Measurements from ENCODE around the gene SARS2. TPM values are rescaled to one million over a fixed set of nuclear protein-coding genes. Genes with fewer than 3 reads are reported as not detected.

Gene SARS2
- total RNA-seq, 4 donors from 2014 or later, result 12.7 to 21.6 (median 15.8) TPM

GRCh38 chr19:38952395-38953165 lies 22.0 kb upstream of the SARS2 start:
- TF ChIP-seq, protein P1, sequence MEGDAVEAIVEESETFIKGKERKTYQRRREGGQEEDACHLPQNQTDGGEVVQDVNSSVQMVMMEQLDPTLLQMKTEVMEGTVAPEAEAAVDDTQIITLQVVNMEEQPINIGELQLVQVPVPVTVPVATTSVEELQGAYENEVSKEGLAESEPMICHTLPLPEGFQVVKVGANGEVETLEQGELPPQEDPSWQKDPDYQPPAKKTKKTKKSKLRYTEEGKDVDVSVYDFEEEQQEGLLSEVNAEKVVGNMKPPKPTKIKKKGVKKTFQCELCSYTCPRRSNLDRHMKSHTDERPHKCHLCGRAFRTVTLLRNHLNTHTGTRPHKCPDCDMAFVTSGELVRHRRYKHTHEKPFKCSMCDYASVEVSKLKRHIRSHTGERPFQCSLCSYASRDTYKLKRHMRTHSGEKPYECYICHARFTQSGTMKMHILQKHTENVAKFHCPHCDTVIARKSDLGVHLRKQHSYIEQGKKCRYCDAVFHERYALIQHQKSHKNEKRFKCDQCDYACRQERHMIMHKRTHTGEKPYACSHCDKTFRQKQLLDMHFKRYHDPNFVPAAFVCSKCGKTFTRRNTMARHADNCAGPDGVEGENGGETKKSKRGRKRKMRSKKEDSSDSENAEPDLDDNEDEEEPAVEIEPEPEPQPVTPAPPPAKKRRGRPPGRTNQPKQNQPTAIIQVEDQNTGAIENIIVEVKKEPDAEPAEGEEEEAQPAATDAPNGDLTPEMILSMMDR (IDR thresholded peaks at IDR 0.05), result peak in 1 of 5 experiments; percentile 23
- no peak for TF ChIP-seq EP300 (IDR thresholded peaks at IDR 0.05)
- Histone ChIP-seq H3K4me3 (no peak overlapping the region), H3K27me3 (no peaks in the 10 kb centered on the region), H3K36me3 (peaks cover 0 to 22% (median 0%) of the 10 kb centered on the region in 3 donors), H3K27ac (no peak overlapping the region), H3K9me3 (no peaks in the 10 kb centered on the region), H3K4me1 (peaks cover 0 to 10% (median 7%) of the 10 kb centered on the region in 4 donors)
- 71 to 72% methylated on average over 13 of the region's 13 CpGs for WGBS, 2 donors
- DNase-seq (ENCODE audit: low spot score in 2 of 2), result no peak

DNA sequence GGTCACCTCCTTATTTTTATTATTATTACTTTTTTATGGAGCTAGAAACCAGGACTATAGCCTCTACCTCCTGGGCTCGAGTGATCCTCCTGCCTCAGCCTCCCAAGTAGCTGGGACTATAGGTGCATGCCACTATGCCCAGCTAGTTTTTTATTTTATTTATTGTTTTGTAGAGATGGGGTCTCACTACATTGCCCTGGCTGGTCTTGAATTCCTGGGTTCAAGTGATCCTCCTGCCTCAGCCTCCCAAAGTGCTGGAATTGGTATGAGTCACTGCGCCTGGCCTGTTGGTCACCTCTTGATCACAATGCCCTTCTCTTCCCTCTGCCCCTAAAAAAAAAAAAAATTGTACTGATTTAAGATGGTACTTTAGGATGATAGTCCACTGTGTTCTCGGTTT lies 20.6 kb upstream of the SARS2 start:
- TF ChIP-seq EP300 (IDR thresholded peaks at IDR 0.05), result no peak
- TF ChIP-seq, protein P1 (IDR thresholded peaks at IDR 0.05), result no peak
- TF ChIP-seq POLR2A (IDR thresholded peaks at IDR 0.05), result no peak
- Histone ChIP-seq H3K4me3 (no peak overlapping the region), H3K4me1 (peaks cover 0 to 10% (median 7%) of the 10 kb centered on the region in 4 donors), H3K36me3 (peaks cover 0 to 23% (median 0%) of the 10 kb centered on the region in 3 donors), H3K27ac (no peak overlapping the region), H3K9me3 (no peaks in the 10 kb centered on the region), H3K27me3 (no peaks in the 10 kb centered on the region)
- no peak for DNase-seq (ENCODE audit: low spot score in 2 of 2)
- 73 to 79% methylated on average over 3 of the region's 3 CpGs for WGBS, 2 donors

GRCh38 chr19:38949580-38950367 lies 19.2 kb upstream of the SARS2 start:
- Histone ChIP-seq H3K36me3 (peaks cover 0 to 35% (median 0%) of the 10 kb centered on the region in 3 donors), H3K4me3 (peak overlapping the region; percentile 14 to 49 (median 28)), H3K4me1 (peaks cover 0 to 10% (median 7%) of the 10 kb centered on the region in 4 donors), H3K9me3 (no peaks in the 10 kb centered on the region), H3K27ac (peak overlapping the region in 1 of 4 donors; percentile 31), H3K27me3 (no peaks in the 10 kb centered on the region)
- TF ChIP-seq, protein P1 (IDR thresholded peaks at IDR 0.05), result no peak
- no peak for TF ChIP-seq EP300 (IDR thresholded peaks at IDR 0.05)
- no peak for TF ChIP-seq POLR2A (IDR thresholded peaks at IDR 0.05)
- WGBS, 2 donors, result 7 to 13% methylated on average over 43 to 67 of the region's 72 CpGs
- peak; percentile 57 to 62 for DNase-seq (ENCODE audit: low spot score in 2 of 2)

- 82 to 89% methylated on average over 11 of the region's 11 CpGs for WGBS, 2 donors
- no peak for TF ChIP-seq POLR2A (IDR thresholded peaks at IDR 0.05)
- TF ChIP-seq EP300 (IDR thresholded peaks at IDR 0.05), result no peak
- TF ChIP-seq, protein P1 (IDR thresholded peaks at IDR 0.05), result no peak
- H3K27ac ChIP-seq, result no peak overlapping the region
These were observed 15.9 kb upstream of the SARS2 start for GRCh38 chr19:38946229-38947010.

More at GRCh38 chr19:38946229-38947010, 15.9 kb upstream of the SARS2 start:
- no peak for DNase-seq (ENCODE audit: low spot score in 2 of 2)
- Histone ChIP-seq H3K4me3 (no peak overlapping the region), H3K9me3 (no peaks in the 10 kb centered on the region), H3K27me3 (no peaks in the 10 kb centered on the region), H3K36me3 (peaks cover 0 to 52% (median 0%) of the 10 kb centered on the region in 3 donors), H3K4me1 (peaks cover 0 to 10% (median 7%) of the 10 kb centered on the region in 4 donors)

All from tibial nerve (tissue), 4 donors.